ENCODE results near the gene ANXA9.

DNA sequence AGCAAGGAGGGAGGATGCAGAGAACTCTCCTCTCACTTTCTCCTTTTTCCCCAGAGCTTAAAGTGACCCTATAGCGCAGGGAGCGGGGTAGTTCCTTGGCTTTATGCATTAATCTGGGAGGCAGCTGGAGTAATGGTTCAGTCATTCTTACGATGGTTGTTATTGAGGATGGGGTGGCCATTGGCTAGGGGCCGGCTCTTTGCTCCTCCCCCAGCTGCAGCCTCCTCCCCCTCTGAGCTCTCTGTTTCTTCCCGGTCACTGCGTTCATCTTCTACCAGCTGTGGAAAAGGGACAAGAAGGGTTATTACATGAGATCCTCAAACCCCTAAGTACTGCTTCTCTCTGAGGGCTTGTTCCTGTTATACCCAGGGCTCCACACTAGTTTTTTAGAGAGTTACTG, 16.1 kb upstream of the ANXA9 start:
- TF ChIP-seq, protein P1, sequence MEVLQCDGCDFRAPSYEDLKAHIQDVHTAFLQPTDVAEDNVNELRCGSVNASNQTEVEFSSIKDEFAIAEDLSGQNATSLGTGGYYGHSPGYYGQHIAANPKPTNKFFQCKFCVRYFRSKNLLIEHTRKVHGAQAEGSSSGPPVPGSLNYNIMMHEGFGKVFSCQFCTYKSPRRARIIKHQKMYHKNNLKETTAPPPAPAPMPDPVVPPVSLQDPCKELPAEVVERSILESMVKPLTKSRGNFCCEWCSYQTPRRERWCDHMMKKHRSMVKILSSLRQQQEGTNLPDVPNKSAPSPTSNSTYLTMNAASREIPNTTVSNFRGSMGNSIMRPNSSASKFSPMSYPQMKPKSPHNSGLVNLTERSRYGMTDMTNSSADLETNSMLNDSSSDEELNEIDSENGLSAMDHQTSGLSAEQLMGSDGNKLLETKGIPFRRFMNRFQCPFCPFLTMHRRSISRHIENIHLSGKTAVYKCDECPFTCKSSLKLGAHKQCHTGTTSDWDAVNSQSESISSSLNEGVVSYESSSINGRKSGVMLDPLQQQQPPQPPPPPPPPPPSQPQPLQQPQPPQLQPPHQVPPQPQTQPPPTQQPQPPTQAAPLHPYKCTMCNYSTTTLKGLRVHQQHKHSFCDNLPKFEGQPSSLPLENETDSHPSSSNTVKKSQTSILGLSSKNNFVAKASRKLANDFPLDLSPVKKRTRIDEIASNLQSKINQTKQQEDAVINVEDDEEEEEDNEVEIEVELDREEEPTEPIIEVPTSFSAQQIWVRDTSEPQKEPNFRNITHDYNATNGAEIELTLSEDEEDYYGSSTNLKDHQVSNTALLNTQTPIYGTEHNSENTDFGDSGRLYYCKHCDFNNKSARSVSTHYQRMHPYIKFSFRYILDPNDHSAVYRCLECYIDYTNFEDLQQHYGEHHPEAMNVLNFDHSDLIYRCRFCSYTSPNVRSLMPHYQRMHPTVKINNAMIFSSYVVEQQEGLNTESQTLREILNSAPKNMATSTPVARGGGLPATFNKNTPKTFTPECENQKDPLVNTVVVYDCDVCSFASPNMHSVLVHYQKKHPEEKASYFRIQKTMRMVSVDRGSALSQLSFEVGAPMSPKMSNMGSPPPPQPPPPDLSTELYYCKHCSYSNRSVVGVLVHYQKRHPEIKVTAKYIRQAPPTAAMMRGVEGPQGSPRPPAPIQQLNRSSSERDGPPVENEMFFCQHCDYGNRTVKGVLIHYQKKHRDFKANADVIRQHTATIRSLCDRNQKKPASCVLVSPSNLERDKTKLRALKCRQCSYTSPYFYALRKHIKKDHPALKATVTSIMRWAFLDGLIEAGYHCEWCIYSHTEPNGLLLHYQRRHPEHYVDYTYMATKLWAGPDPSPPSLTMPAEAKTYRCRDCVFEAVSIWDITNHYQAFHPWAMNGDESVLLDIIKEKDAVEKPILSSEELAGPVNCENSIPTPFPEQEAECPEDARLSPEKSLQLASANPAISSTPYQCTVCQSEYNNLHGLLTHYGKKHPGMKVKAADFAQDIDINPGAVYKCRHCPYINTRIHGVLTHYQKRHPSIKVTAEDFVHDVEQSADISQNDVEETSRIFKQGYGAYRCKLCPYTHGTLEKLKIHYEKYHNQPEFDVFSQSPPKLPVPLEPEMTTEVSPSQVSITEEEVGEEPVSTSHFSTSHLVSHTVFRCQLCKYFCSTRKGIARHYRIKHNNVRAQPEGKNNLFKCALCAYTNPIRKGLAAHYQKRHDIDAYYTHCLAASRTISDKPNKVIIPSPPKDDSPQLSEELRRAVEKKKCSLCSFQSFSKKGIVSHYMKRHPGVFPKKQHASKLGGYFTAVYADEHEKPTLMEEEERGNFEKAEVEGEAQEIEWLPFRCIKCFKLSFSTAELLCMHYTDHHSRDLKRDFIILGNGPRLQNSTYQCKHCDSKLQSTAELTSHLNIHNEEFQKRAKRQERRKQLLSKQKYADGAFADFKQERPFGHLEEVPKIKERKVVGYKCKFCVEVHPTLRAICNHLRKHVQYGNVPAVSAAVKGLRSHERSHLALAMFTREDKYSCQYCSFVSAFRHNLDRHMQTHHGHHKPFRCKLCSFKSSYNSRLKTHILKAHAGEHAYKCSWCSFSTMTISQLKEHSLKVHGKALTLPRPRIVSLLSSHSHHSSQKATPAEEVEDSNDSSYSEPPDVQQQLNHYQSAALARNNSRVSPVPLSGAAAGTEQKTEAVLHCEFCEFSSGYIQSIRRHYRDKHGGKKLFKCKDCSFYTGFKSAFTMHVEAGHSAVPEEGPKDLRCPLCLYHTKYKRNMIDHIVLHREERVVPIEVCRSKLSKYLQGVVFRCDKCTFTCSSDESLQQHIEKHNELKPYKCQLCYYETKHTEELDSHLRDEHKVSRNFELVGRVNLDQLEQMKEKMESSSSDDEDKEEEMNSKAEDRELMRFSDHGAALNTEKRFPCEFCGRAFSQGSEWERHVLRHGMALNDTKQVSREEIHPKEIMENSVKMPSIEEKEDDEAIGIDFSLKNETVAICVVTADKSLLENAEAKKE (CRISPR knock-in tag; IDR thresholded peaks at IDR 0.05) = no peak
- TF ChIP-seq POLR2AphosphoS5 (IDR thresholded peaks at IDR 0.05; ENCODE audit: low read depth) = no peak
- TF ChIP-seq, protein P2, sequence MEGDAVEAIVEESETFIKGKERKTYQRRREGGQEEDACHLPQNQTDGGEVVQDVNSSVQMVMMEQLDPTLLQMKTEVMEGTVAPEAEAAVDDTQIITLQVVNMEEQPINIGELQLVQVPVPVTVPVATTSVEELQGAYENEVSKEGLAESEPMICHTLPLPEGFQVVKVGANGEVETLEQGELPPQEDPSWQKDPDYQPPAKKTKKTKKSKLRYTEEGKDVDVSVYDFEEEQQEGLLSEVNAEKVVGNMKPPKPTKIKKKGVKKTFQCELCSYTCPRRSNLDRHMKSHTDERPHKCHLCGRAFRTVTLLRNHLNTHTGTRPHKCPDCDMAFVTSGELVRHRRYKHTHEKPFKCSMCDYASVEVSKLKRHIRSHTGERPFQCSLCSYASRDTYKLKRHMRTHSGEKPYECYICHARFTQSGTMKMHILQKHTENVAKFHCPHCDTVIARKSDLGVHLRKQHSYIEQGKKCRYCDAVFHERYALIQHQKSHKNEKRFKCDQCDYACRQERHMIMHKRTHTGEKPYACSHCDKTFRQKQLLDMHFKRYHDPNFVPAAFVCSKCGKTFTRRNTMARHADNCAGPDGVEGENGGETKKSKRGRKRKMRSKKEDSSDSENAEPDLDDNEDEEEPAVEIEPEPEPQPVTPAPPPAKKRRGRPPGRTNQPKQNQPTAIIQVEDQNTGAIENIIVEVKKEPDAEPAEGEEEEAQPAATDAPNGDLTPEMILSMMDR (conservative IDR thresholded peaks at IDR 0.05; ENCODE audit: low read depth in 2 of 2) = no peak
